COLO829 (cell line): ENCODE results near the gene PLEKHG3.
"Not testable (repeated sequence)": the region's sequence is repeated elsewhere in the genome, so short reads cannot be mapped to it uniquely, and the experiment has no call there.

Experiments used
- DNase-seq: peaks from one replicate; pipeline ENCODE4 v3.0.0; 2012; ENCODE audit warnings: low spot score

The PLEKHG3 gene

DNA sequence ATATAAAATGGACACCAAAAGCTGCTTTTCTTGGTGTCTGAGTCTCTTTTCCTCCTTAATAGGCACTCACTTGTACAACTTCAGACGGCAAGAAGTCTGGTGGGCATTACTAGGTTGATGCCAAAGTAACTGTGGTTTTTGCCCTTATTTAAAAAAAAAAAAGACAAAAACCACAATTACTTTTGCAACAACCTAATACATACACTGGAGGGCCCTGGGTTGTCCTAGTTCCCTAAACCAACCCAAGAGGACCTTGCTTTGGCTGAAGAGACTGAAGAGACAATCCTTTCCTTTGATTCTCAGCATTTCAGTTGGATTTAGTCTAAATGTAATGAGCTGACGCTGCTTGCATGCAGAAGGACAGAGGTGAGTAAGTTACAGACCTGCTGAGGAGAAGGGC lies 16.2 kb upstream of the PLEKHG3 start:
- DNase-seq = no peak

- no peak for DNase-seq
Measured at GRCh38 chr14:64688811-64689281, 15.4 kb upstream of the PLEKHG3 start.

DNA sequence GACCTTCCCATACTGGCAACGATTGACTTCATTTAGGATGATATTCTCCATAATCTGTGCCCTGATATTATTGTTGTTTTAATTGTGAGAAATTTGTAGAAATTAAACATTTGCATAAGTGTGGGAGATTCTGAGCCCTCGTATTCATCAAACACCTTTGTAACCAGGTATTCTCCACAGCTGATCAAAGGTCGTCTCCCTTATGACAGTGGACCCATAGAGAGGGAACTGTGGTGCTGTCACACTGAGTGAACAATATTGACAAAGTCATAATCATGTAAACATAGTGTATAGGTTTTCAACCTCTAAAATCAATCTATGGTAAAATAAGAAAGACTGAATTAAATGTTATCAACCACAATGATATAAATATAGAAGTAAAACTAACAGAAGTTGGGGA lies 14.9 kb upstream of the PLEKHG3 start:
- no peak for DNase-seq

- not testable (repeated sequence) for DNase-seq
Measured at GRCh38 chr14:64690607-64691006, 13.6 kb upstream of the PLEKHG3 start.

- no peak for DNase-seq
Measured at GRCh38 chr14:64691376-64691775, 12.8 kb upstream of the PLEKHG3 start.

DNA sequence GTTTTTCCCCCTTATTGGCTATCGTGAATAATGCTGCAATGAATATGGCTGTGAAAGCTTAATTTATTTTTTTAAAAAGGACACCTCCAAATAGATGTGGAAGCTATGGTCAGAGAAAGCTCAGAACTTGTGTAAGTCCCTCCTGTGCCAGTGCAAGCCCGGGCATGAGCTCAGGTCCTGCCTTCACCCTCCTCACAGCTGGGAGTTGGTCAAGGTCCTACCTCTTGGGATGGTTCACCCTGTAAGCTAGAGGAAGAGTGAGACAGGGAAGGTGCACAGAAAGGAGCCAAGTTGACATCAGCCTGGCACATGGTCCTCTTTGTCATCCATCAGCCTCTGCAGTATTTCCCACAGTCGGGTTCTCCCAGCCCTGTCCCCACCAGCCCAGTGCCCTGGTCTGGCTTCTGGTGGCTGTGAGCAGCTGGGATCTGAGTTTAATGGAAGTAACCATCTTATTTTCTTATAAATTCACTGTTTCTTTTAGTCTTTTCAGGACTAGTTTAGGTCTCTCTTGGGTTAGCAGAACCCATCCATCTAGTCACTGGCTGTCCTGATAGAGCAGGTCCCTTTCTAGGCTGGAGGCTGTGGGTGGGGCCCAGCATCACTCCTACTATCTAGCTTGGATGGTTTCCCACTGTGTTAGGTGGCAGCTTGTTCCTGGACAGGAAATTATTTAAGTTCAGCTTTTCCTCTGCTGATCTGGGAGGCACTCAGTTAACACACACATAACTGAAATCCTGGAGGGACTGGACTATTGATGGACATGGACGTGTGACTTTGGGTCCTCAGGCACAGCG lies 11.8 kb upstream of the PLEKHG3 start:
- no peak for DNase-seq

DNA sequence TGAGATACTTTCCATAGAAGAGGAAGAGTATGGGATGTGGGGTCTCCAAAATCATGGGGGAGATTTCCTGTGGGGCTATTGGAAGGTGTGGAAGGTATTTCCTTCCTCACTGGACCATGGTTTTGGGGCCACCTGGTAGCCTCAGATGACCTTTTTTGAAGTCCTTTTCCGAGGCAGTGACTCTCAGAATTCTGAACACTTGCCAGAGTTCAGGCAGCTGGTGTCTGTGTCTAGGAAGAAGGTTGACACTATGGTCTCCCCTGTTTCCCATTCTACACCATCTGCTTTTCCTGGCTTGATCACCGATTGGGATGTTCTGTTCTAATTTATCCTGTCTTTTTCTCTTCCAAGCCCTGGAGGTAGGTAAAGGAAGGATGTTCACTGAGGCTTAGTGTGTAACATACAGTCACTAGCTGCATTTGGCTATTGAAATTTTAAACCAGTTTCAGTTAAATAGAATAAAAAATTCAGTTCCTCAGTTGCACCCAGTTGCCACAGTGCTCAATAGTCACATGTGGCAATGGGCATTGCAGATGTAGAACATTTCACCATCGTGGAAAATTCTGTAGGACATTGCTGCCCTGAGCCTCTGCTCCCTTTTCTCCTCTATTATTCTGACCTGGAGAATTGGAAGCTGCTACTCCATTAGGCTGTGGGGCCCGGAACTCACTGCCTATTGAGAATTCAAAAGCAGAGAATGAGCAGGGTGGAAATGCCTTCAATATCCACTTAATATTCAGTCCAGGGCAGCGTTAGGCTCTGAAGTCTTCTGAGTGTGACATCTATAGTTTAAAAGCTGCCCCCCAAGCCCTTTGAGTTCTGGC lies 11.0 kb upstream of the PLEKHG3 start:
- DNase-seq = no peak

GRCh38 chr14:64693810-64694165 lies 10.4 kb upstream of the PLEKHG3 start:
- no peak for DNase-seq

DNA sequence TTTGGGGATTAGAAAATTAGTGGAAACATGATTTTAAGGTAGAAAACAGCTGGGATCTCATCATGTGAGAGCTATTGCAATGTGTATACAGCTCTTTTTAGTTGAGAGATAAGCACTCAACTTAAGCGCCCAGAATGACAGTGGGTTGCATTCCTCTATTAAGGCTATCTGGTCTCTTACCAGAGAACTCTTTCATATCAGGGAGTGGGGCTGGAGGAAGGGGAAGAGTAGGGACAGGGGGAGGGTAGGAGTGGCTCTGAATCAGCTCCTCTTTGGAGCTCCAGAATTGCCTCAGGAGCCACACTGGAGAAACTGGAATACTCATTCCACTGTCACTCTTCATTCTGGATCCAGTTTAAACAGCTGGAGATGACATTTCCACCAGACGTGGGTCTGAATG lies 9.2 kb upstream of the PLEKHG3 start:
- DNase-seq = no peak

DNA sequence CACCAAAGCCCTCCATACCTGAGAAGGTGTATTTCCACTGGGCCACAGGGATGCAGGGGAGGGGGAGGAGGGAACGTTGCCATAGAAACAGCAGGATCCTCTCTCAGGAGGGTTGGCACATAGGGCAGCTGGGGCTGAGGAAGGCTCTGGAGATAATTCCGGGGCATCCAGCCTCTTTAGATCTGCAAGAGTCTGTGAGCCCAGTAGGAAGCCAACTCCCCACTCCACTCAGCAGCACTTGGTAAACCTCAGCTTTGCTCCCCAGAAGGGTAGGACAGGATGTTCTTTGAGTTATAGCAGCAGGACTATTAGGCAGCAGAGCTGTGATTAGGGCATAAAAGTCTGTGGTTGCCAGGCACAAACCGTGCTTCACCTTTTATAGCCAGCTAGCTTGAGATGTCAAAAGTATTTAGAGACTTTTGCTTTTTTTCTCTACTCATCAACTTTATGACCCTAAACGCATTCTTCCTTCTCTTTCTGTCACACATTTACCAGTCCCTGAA lies 7.8 kb upstream of the PLEKHG3 start:
- no peak for DNase-seq

DNA sequence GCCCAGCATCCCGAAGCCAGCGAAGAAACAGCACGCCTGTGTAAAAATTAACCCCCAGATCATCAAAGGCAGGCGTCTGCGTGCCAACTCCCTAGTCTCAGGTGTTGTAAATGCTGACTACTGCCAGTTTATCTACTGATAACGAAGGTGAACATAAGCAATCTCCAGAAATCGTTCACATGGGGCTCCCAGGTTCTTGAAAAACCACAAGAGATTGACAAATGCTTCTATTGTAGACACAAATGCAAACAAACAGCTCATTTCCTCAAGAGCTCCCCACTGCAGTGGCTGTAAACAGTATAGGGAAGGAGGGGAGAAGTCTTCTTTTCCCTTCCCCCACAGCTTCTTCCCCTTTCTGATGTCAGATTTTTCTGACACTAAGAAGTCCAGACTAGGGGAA lies 5.3 kb upstream of the PLEKHG3 start:
- no peak for DNase-seq

- DNase-seq = no peak
Measured at GRCh38 chr14:64700290-64700689, 3.9 kb upstream of the PLEKHG3 start.

DNA sequence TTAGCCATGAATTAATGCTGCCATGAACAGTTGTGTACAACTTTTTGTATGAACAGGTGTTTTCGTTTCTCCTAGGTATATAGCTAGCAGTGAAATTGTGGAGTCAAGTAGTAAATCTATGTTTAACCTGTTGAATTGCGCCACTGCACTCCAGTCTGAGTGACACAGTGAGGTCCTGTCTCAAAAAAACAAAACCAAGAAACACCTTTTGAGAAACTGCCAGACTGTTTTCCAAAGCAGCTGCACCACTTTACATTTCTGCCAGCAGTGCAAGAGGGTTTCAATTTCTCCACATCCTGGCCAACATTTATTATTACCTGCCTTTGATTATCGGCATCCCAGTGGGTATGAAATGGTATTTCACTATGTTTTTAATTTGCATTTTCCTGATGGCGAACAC lies 3.3 kb upstream of the PLEKHG3 start:
- DNase-seq = no peak

- DNase-seq = no peak
Measured at GRCh38 chr14:64701660-64702059, 2.6 kb upstream of the PLEKHG3 start.

DNA sequence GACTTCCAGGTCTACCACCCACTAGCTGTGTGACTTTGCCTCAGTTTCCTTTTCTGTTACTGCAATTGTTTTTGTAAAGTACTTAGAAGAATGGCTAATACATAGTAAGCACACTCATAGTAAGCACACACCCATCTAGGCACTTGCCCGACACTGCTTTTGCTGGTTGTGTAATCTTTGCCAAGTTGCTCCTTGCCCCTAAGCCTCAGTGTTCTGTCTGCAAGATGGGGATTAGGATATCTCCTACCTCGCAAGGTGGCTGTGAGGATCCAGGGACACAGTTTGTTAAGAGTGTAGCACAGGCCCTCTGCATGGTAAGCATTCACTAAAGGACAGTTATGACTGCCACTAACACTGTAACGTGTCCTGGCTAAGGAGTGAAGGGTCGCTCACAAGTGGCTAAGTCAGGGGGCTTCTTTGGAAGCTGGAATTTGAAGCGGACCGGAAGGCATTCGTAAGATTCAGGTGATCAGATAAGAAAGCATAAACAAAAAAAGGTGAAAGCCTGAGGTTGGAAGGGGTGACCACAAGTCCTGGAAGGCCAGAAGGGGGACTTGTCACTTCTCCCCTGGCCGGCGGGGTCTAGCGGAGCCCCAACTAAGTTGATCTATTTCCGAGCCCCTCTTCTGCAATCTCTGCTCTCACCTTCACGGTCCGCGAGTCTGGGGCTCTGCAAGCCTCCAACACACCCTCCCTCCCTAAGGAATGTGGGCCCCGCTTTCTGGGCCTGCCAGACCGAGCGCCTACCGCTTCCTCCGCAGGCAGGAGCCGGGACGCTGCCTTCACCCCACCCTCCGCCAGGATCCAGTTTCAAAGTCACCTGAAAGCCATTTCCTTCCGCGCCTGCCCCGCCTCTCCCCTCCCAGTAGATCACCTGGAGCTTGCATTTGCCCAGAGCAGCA lies 1.5 kb upstream of the PLEKHG3 start:
- DNase-seq = no peak

- no peak for DNase-seq
Measured at GRCh38 chr14:64703395-64704142, 655 bp upstream of the PLEKHG3 start.

- DNase-seq = no peak
Measured at GRCh38 chr14:64704743-64705380, 638 bp downstream of the PLEKHG3 start.

- no peak for DNase-seq
Measured at GRCh38 chr14:64705381-64706118, 1.3 kb downstream of the PLEKHG3 start.

GRCh38 chr14:64706119-64706592 lies 1.9 kb downstream of the PLEKHG3 start:
- no peak for DNase-seq

DNA sequence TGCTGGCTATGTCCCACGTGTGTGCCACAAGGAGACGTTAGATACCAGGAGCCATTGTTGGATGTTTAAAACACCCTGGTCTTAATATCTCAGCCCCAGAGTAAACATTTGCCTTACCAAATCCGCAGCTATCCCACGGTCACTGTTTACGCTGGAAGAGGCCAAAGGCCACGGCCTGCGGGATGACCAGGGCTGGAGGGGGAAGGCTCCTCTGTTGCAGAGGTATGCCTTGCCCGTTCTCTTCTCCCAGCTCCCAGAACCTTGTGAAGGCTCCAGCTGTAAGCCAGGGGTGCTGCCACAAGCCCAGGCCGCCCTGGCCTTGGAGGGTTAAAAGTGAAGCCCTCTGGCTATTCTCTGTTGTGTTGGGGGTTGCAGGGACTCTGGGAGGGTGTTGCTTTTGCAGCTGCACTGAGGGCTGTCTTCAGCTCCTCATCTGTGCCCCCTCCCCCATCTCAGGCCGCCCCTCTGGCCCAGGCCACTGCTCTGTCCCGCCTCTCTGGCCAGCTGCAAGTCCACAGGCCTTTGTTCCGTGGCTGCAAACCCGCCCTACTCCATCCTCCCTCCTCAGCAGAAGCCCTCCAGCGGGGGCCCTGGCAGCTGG lies 2.5 kb downstream of the PLEKHG3 start:
- DNase-seq = no peak
